HG03139 (cell line): ENCODE results near the gene STK25.
"Not testable (repeated sequence)": the region's sequence is repeated elsewhere in the genome, so short reads cannot be mapped to it uniquely, and the experiment has no call there.

Source experiments
- ATAC-seq: cut with Tn5 transposase; IDR thresholded peaks from one replicate; pipeline ENCODE4 v1.9.1; 2021; ENCODE audit not compliant: unreplicated experiment

STK25 gene

GRCh38 chr2:241511091-241511741, 2.8 kb upstream of the STK25 start:
- ATAC-seq, result no peak

DNA sequence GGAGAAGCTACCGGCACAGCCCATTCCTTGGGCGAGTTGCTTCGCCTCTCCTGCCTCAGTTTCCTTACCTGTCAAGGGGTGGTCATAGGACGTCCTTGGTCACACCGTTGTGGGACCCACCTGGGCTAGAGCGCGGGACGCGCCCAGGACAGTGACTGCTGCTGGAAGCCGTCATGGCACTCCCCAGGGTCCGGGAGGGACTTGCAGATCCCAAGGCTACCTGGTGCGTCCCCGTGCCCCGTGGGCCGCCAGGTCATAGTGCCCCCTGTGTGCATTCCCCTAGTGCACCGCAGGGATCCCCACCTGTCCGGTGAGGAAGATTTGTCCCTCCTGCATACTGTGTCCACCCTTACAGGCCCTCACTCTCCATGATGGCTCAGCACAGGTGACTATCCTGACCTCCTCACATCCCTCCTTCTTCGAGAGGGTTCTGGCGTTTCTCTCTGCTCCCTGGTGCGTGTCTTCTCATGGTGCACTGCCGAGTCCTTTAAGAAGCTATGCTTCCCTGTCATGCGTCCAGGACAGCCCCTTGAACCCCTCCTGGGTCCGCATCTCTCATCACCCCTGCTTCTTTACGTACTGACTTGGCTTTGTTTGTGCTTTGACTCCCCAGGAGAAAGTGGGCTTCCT, 886 bp upstream of the STK25 start:
- no peak for ATAC-seq

- peak; percentile 3 for ATAC-seq
These were observed 749 bp downstream of the STK25 start for GRCh38 chr2:241507430-241508239.

DNA sequence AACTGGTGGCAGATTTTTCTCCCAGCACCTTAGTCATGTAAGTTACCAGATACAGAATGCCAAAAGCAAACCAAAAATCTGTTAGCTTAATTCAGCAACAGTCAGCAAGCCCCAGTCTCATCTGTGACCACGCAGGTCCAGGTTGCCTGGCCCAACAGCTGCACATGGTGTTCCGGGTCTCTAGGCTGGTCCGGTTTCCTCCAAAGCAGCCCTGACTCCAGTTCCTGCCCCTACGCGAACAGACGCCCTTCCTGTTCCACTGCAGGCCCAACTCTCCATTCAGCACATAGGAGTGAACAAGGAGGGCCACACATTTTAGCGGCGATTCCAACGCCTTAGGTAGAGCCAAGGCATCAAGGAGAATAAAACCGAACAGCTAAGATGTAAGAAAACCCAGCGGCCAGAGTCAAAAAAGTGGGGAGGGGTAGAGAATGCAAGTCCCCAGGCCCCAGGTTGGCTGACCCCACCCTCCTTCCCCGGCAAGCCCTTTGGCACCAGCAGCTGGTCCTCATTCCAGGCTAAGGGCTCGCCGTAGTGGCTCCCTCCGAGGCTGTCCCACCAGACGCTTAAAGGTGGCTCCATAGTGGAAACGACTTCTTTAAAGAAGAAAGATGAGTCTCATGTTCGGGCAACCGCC, 1.5 kb downstream of the STK25 start:
- no peak for ATAC-seq

DNA sequence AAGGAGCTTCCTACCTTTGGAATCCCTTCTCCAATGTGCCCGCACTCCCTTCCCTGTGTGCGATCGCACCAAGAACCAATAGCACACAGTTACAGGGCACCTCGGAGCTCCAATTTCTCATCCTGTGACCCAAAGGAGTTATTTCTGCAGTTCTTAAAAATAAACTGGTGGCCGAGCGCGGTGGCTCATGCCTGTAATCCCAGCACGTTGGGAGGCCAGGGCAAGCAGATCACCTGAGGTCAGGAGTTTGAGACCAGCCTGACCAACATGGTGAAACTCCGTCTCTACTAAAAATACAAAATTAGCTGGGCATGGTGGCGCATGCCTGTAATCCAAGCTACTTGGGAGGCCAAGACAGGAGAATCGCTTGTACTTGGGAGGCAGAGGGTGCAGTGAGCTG, 2.1 kb downstream of the STK25 start:
- ATAC-seq, result not testable (repeated sequence)

DNA sequence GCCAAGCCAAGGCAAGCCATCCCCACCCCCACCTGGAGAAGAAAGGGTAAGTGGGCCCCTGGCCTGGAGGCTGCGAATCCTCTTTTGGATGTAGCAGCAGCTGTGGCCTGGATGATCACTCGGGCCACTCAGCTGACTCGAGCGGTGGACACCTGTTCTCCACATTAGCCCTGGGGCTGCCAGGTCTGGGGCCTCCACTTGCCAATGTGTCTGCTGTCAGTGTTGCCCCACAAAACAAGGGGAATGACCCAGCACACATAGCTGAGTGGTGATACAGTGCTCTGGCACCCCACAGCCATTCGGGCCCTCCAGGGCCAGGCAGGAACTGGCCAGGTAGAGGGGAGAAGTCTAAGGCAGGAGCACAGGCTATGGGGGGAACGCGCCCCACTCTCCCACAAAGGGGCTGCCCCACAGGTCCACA, 2.6 kb downstream of the STK25 start:
- no peak for ATAC-seq

GRCh38 chr2:241505086-241505780, 3.2 kb downstream of the STK25 start:
- no peak for ATAC-seq

- no peak for ATAC-seq
These were observed 4.5 kb downstream of the STK25 start for GRCh38 chr2:241503776-241504392.

GRCh38 chr2:241502281-241502680, 6.1 kb downstream of the STK25 start:
- ATAC-seq, result no peak

- ATAC-seq, result no peak
These were observed 6.8 kb downstream of the STK25 start for GRCh38 chr2:241501551-241501950.

GRCh38 chr2:241501099-241501541, 7.3 kb downstream of the STK25 start:
- no peak for ATAC-seq

- ATAC-seq, result no peak
These were observed 7.9 kb downstream of the STK25 start for GRCh38 chr2:241500431-241500975.

DNA sequence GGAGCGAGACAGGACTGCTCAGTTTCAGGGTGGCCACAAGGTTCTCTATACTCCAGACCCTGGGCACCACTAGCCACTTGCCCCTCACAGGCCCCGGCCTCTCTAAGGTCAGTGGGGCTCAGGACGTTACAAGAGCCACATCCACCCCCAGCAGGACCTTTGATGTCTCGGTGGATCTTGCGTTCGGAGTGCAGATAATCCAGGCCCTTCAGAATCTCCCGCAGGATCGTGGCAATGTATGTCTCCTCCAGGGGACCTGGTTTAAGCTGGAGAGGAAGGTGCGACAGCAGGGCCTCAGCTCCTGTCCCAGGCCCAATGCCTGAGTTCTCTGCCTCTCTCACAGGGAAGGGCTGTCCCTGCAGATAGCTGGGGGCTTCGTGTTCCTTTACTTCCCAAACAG, 8.4 kb downstream of the STK25 start:
- no peak for ATAC-seq

DNA sequence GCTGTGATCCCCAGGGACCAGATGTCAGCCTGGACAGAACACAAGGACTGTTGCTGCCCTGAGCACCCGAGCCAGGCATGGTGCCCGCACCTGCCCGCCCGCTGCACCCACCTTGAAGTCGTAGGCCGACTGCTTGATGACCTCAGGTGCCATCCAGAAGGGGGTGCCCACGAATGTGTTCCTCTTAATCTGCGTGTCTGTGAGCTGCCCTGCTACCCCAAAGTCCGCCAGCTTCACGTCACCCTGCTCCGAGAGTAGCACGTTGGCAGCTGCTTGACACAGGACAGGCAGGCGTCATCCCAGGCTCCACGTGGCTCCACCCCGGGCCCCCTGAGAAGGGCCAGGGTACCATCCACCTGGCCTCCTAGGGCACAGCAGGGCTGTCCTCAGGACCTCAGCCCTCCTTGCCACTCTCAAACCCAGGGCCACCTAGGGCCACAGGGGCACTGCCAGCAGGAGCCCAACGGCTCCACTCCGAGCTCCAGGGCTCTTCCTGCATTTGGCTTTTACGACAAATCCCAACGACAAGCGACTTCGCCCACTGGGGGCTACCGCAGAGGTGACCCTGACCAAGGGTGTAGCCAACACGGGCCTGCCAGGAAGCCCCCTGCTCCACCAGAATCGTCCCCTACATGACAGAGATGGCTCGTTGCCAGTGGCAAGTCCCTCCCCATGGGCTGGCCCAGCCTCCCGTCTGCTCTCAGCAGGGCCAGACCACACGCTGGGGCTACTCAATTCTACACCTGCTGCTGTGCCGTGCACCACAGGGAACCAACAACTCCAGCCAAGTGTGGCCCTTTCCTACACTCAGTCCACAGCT, 9.0 kb downstream of the STK25 start:
- no peak for ATAC-seq

DNA sequence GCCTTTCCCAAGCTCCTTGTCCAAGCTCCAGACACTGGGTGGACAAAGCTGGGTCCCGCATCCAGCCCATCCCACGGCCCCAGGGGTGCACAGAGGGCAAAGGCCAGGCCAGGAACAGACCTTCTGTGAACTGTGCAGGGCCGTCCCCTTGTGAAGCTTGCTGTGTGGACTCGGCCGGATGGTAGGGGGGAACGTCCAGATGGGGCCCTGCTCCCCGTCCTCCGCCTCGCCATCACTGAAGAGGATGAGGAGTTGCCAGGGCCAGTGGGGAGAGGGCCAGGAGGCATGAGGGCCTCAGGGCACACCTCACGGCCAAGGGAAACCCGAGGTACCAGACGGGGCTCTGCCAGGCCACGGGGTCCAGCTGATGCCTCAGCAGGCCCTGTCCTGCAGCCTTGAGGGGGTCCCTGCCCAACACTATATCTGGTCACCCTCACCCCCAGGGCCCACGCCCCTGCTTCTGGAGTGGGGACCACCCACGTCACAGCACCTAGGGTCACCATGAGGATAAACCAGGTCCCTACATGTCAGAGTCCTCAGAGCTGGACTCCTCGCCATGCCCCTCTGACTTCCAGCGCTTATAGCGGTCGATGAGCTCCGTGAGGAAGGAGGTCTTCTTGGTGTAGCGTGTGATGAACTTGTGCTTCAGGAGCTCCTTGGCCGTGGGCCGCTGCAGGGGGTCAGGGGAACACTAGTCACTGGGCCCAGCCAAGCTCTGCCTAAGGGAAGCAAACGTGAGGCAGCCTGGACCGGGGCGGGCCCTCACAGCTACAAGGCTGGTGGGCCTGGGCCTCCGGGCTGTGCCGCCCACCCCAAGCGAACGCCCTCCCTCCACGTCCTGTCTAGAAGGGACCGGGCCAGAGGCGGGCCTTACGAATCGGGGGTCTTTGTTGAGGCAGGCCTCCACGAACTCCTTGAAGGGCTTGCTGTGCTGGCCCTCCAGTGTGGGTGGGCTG, 10.0 kb downstream of the STK25 start:
- no peak for ATAC-seq

- no peak for ATAC-seq
These were observed 11.2 kb downstream of the STK25 start for GRCh38 chr2:241496904-241497877.
